K562 (cell line): ENCODE measurements around the gene CXCL17. TPM values are rescaled to one million over a fixed set of nuclear protein-coding genes. Genes with fewer than 3 reads are reported as not detected.

Source experiments
- BACH1 ChIP-seq: fragments of 200-800 bp; sonication (Bioruptor generic); IDR thresholded peaks from 2 replicates; pipeline ENCODE4 v1.6.1; 2016; ENCODE audit warnings: missing genetic modification characterization, missing compliant biosample characterization
- CHD4 ChIP-seq: fragments of 200-600 bp; sonication (generic); IDR thresholded peaks from 3 replicates; pipeline ENCODE4 v1.6.1; 2012; ENCODE audit warnings: low read depth, mild to moderate bottlenecking, mixed read lengths, low read length, inconsistent platforms; ENCODE audit not compliant: insufficient read depth, insufficient replicate concordance, poor library complexity, severe bottlenecking
- CTCFL ChIP-seq: IDR thresholded peaks from 2 replicates; pipeline ENCODE4 v1.6.1; 2011; ENCODE audit warnings: borderline replicate concordance, low read depth, mild to moderate bottlenecking, moderate library complexity, low read length; ENCODE audit not compliant: insufficient read depth, poor library complexity, severe bottlenecking
- HMBOX1 ChIP-seq: sonication (generic); IDR thresholded peaks from 2 replicates; pipeline ENCODE4 v1.6.1; 2016
- HMG20A ChIP-seq: fragments of 450-650 bp; formaldehyde crosslinking; conservative IDR thresholded peaks from 2 replicates; pipeline ENCODE4 v1.4.0; 2020; ENCODE audit warnings: mild to moderate bottlenecking, mixed read lengths
- ID3 ChIP-seq, 2 experiments: fragments of 250-450 bp in 1 of 2; fragments of 450-650 bp in 1 of 2; sonication (Bioruptor Pico) in 1 of 2; IDR thresholded peaks; 2 replicates each; pipeline versions ENCODE4 v1.6.1 to v1.8.0; 2016 to 2021; ENCODE audit warnings: mild to moderate bottlenecking in 2 of 2, moderate library complexity in 2 of 2, missing compliant biosample characterization in 1 of 2, missing genetic modification characterization in 1 of 2
- JUND ChIP-seq, 2 experiments: IDR thresholded peaks; 2 replicates in 1 of 2; 3 replicates in 1 of 2; pipeline ENCODE4 v1.6.1; 2011; ENCODE audit warnings: borderline replicate concordance in 2 of 2, low read depth in 2 of 2, low read length in 2 of 2, improper control_type of control experiment in 1 of 2, missing biosample characterization in 1 of 2, missing genetic modification characterization in 1 of 2, missing genetic modification reagents in 1 of 2
- LCOR ChIP-seq: sonication (generic); formaldehyde crosslinking; IDR thresholded peaks from 2 replicates; pipeline ENCODE4 v1.8.0; 2022; ENCODE audit warnings: mild to moderate bottlenecking, missing genetic modification reagents
- RBM39 ChIP-seq: fragments of 200-400 bp; formaldehyde crosslinking; optimal IDR thresholded peaks from 2 replicates; pipeline ENCODE3; 2018; ENCODE audit warnings: low read depth, low read length
- U2AF1 ChIP-seq: fragments of 200-400 bp; formaldehyde crosslinking; optimal IDR thresholded peaks from 2 replicates; pipeline ENCODE3; 2017; ENCODE audit warnings: mild to moderate bottlenecking, low read depth, low read length, moderate library complexity
- ZSCAN29 ChIP-seq: fragments of 450-650 bp; IDR thresholded peaks from 2 replicates; pipeline ENCODE4 v1.6.1; 2017
- polyA plus RNA-seq, 8 experiments: library from polyadenylated mRNA; depleted of rRNA in 4 of 8; stranded (reverse) in 5 of 8; unstranded in 3 of 8; fragments of >200 nt; fragmentation: Nextera tagmentation in 2 of 8; fragmentation: Illumina TruSeq in 1 of 8; extraction: Ambion mirVana in 2 of 8; extraction: Trizol in 1 of 8; gene quantifications; 2 replicates each; pipeline versions ENCODE4 v1.2.1 to v1.2.3, GENCODE V29; 2011 to 2014; ENCODE audit warnings: inconsistent platforms in 1 of 8, missing spikeins in 1 of 8
- total RNA-seq, 7 experiments: library from RNA; depleted of rRNA in 6 of 7; stranded (reverse); fragments of >200 nt in 6 of 7; fragmentation: Illumina TruSeq in 2 of 7; extraction: Trizol in 2 of 7; gene quantifications; 2 replicates each; pipeline versions ENCODE4 v1.2.1 to v1.2.3, GENCODE V29; 2011 to 2021; ENCODE audit warnings: low replicate concordance in 1 of 7
- TF ChIP-seq, protein P1 (sequence below), 2 experiments: fragments of 450-650 bp; formaldehyde crosslinking in 1 of 2; IDR thresholded peaks; 2 replicates each; pipeline versions ENCODE4 v1.4.0 to v1.6.1; 2014 to 2020; ENCODE audit warnings: mild to moderate bottlenecking in 2 of 2, borderline replicate concordance in 1 of 2, low read depth in 1 of 2

The CXCL17 gene
- total and polyA plus RNA-seq, 9 of the 15 experiments (the other 6 are each of a cell fraction or from before 2014, with no cell fraction given), result 0.10 to 0.15 TPM; not detected in 7

DNA sequence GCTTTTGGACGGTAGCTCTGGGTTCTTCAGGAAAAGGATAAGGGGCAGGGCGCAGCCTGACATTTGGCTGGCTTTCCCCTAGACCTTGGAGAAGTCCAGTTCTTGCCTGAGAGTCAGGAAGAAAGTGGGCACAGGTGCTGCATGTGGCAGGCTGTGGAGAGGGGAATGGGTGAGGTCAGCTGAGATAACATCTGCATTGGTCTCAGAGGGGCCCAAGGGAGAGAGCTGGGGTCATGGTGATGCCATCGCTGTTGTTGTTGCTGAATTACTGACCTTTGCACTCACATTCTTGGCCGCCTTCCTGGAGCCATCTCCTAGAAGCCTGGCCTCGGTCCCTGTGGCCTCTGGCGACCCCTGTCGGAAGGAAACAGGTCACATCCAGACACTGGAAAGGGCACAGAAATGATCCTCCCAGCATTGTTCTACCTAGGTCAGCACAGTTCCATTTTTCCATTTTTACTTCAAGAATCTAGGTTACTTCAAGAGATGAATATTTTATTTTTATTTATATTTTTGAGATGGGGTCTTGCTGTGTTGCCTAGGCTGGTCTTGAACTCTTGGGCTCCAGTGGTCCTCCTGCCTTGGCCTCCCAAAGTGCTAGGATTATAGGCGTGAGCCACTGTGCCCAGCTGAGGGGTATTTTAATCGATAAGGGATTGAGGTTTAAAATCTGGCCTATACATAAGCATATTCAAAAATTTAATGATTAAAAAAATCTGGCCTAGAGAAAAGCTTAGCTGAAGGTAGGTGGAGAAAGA, 9.1 kb downstream of the CXCL17 start (continued):
- TF ChIP-seq CTCFL (peak; percentile 67), U2AF1 (no peak), BACH1 (tag) (no peak; the same call in 1 of the 2 replicates), JUND (IDR thresholded peaks at IDR 0.05; ENCODE audit: borderline replicate concordance, low read depth, low read length) (peak; percentile 57; the same call in 1 of the 2 replicates), JUND (tag; IDR thresholded peaks at IDR 0.05; ENCODE audit: borderline replicate concordance, low read depth, low read length) (peak; percentile 40; the same call in 1 of the 3 replicates), ZSCAN29 (no peak), ID3 (CRISPR knock-in tag; IDR thresholded peaks at IDR 0.05) (no peak), ID3 (tag; IDR thresholded peaks at IDR 0.05) (peak; percentile 49), CHD4 (no peak), RBM39 (no peak), HMBOX1 (no peak), HMG20A (CRISPR knock-in tag) (no peak), LCOR (CRISPR knock-in tag) (no peak)
- TF ChIP-seq, protein P1, sequence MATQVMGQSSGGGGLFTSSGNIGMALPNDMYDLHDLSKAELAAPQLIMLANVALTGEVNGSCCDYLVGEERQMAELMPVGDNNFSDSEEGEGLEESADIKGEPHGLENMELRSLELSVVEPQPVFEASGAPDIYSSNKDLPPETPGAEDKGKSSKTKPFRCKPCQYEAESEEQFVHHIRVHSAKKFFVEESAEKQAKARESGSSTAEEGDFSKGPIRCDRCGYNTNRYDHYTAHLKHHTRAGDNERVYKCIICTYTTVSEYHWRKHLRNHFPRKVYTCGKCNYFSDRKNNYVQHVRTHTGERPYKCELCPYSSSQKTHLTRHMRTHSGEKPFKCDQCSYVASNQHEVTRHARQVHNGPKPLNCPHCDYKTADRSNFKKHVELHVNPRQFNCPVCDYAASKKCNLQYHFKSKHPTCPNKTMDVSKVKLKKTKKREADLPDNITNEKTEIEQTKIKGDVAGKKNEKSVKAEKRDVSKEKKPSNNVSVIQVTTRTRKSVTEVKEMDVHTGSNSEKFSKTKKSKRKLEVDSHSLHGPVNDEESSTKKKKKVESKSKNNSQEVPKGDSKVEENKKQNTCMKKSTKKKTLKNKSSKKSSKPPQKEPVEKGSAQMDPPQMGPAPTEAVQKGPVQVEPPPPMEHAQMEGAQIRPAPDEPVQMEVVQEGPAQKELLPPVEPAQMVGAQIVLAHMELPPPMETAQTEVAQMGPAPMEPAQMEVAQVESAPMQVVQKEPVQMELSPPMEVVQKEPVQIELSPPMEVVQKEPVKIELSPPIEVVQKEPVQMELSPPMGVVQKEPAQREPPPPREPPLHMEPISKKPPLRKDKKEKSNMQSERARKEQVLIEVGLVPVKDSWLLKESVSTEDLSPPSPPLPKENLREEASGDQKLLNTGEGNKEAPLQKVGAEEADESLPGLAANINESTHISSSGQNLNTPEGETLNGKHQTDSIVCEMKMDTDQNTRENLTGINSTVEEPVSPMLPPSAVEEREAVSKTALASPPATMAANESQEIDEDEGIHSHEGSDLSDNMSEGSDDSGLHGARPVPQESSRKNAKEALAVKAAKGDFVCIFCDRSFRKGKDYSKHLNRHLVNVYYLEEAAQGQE (IDR thresholded peaks at IDR 0.05; ENCODE audit: borderline replicate concordance), result peak; percentile 70
- TF ChIP-seq, protein P1 (CRISPR knock-in tag; IDR thresholded peaks at IDR 0.05; ENCODE audit: low read depth), result no peak
